DND-41 (cell line): ENCODE data around the gene SLC16A6.

Experiments used
- CTCF ChIP-seq: IDR thresholded peaks from 2 replicates; pipeline ENCODE4 v1.5.1; 2012; ENCODE audit warnings: borderline replicate concordance, low read length, moderate library complexity, mild to moderate bottlenecking; ENCODE audit not compliant: poor library complexity, severe bottlenecking; ENCODE audit errors: extremely low read depth
- EZH2 ChIP-seq: IDR thresholded peaks from 3 replicates; pipeline ENCODE4 v1.6.1; 2012; ENCODE audit warnings: borderline replicate concordance, low read depth, mild to moderate bottlenecking, moderate library complexity, low read length, inconsistent platforms; ENCODE audit not compliant: severe bottlenecking

- TF ChIP-seq CTCF, result no peak
- TF ChIP-seq EZH2, result no peak
These were observed 33.9 kb upstream of the SLC16A6 start for GRCh38 chr17:68324654-68325336.
